ENCODE data around the gene TSTD2.
"Not testable (repeated sequence)": the region's sequence is repeated elsewhere in the genome, so short reads cannot be mapped to it uniquely, and the experiment has no call there.

The TSTD2 gene

DNA sequence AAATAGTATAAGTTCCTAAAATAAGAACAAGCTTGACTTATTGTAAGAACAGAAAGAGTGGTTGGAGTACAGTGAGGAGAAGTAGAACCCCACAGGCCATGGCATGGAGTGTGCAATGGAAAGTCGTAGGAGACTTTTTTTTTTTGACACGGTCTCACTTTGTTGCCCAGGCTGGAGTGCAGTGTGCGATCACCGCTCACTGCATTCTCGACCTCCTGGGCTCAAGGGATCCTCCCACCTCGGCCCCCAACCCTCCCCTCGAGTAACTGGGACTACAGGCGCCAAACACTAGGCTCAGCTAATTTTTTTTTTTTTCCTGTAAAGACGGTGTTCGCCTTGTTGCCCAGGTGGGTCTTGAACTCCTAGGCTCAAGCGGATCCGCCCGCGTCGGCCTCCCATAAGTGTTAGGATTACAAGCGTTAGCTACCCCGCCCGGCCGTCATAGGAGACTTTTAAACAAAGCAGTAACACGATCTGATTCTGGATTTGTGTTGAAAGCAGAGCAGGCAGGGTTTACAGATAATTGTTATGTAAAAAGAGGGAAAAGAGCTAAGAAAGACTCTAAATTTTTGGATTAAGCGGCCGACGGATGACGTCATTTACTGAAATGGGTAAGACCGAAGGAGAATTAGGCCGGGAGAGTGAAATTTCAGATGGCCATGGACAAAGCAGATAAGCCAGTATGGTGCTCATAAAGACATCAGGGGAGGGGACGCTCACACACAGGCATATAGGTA lies 752 bp downstream of the TSTD2 start:
- DNase-seq = peak in 17 of 56 donors; percentile 1 to 75 (median 40)

DNA sequence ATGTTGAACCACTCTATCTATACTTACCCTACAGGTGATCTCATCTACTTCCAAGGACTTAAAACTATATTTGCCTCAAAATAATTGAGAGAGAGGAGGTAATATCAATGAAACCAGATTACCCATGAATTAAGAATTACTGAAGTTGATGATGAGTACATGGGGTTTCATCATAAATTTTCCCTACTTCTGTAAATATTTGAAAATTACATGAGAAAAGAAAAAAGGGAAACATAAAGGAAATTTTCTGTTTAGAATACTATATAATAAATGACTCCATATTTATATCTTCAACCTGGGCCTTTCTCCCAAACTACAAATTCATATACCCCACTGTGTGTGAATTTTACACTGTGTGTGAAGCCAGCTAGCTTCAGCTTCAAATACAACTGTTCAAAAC lies 2.6 kb downstream of the TSTD2 start:
- no peak for DNase-seq

DNA sequence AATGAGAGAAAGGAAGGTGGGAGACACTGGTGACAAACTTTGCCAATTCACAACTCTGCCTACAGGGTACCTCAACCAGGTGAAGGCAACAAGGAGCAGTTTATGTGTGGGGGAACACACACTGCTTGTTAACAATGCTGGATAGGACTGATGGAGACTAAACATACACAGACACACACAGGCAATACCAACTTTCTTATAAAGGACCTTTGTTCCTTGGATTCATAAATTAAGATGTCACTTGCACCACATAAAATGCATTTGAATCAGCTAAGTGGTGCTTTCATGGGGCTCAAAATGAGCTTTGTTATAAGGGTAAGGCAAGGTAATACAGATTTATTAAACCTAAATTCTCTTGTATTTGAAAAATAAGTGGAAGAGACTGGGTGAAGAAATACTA lies 4.0 kb downstream of the TSTD2 start:
- DNase-seq = no peak

DNA sequence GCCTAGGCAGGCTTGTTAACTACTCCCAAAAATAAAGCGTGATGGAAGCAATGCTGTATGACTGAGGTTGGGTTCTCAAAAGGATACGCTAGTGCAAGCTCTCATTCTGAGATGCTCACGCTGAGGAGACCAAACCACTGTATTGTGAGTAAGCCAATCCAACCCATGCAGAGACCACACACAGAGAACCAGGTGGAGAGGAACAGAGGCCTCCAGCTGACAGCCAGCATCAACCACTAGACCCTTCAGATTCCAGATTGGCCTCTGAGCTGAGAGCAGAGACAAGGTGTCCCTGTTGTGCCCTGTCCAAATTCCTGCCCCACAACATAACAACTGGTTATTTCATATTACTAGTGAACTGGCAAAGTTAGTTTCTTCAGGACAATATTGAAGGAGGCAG lies 4.5 kb downstream of the TSTD2 start:
- no peak for DNase-seq

DNA sequence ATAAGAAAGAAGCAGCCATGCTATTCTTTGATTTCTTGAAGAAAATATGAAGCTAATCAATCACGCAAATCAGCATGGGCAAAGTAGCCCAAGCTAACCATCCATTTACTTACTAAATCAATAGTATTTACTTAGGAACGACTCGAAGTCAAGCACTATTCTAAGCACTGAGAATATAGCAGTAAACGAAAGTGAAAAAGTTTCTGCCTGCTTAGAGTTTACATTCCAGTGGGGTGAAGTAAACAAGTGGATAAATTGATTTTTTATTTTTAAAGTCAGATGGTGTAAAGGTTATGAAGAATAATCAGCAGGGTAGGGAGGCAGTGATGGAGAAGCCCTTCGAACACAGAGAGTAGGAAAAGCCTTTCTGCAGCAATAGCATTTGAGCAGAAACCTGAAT lies 5.5 kb downstream of the TSTD2 start:
- DNase-seq = no peak

DNA sequence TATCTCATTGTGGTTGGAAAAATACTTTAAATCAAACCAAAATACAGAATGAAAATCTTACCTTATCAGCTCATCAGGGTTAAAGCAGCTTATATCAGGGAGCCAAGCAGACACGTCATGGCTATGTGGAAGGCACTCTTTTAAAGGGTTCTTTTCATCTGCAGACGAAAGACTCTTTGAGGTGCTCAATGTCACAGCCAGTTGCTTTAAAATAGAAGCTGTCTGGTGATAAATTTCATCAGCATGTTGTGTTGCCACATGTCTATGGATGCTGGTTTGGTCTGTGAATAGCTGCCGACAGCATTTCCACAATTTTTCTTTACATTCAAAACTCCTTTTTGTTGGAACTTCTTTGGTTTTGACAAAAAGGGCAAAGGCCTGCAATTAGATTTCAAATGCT lies 7.5 kb downstream of the TSTD2 start:
- DNase-seq = no peak

DNA sequence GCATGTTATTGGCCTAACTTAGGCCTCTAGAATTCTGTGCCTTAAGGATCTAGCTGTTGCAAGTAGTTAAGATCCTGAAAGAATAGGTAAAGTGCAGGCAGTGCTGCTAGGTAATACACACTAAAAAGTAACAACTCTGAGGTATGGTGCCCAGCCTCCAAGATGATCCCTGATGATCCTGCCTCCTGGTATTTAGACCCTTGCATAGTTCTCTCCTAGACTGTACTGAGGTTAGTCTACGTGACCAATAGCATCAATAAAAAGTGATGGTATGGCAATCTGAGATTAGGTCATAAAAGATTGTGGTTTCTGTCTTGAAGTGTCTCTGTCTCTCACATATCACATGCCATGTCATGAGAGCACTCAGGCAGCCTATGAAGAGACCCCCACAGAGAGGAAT lies 9.2 kb downstream of the TSTD2 start:
- no peak for DNase-seq

DNA sequence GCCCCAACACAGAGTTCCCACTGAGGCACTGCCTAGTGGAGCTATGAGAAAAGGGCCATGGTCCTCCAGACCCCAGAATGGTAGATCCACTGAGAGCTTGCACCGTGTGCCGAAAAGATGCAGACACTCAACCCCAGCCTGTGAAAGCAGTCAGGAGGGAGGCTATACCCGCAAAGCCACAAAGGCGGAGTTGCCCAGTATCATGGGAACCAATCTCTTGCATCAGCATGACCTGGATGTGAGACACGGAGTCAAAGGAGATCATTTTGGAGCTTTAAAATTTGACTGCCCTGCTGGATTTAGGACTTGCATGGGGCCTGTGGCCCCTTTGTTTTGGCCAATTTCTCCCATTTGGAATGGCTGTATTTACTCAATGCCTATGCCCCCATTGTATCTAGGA lies 10.7 kb downstream of the TSTD2 start:
- DNase-seq = not testable (repeated sequence)

DNA sequence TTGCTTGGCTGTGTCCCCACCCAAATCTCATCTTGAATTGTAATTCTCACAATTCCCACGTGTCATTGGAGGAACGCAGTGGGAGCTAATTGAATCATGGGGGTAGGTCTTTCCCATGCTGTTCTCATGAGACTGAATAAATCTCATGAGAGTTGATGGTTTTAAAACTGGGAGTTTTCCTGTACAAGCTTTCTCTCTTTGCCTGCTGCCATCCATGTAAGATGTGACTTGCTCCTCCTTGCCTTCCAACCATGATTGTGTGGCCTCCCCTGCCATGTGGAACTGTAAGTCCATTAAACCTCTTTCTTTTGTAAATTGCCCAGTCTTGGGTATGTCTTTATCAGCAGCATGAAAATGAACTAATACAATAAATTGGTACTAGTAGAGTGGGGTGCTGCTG lies 13.1 kb downstream of the TSTD2 start:
- DNase-seq = not testable (repeated sequence)

DNA sequence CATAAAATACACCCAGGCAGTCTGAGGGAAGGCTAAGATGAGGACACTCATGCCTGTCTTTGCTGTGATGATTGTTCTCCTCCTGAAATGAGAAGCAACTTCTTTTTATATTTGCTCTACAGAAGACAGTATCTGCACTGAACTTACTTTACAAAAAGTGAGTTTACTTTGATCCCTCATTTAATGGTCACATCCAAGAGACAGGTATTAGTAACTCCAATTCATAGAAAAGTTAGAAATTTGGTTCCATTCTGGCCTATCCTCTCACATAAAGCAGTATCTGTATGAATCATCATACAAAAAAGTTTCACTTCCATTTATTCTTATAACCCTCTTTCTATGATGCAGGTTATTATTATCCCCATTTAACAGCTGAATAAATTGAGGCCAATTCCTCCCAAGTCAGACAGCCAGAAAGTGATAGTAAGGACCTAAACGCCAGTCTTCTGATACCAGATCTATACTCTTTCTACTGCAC lies 15.2 kb downstream of the TSTD2 start:
- DNase-seq = no peak

DNA sequence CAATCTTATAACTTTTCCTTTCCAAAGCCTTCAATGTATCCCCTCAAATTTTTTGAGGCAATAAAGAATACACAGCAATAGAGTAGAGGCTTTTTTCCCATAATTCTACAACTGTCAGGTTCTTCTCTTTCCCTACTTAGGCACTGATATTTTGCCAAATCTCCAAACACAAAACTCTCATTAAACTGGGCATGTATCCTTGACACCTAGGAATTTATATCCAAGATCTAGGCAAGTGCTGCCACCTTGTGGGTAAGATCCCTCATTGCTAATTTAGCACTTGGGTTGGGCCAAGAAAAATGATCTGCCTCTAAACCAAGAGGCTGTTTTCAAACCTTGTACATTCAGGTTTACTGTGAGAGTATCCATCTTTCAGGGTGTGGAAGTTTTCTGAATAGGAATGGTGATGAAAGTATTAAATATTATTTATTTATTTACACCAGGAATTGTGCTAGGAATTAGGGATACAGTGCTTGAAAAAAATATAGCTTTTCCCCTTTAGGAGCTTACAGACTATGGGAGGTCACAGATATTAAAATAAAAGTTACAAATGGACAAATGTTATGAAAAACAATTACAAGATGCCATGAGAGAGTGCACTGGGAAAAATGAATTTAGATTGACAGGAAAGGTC lies 17.6 kb downstream of the TSTD2 start:
- peak in 35 of 56 donors; percentile 0 to 83 (median 36) for DNase-seq

DNA sequence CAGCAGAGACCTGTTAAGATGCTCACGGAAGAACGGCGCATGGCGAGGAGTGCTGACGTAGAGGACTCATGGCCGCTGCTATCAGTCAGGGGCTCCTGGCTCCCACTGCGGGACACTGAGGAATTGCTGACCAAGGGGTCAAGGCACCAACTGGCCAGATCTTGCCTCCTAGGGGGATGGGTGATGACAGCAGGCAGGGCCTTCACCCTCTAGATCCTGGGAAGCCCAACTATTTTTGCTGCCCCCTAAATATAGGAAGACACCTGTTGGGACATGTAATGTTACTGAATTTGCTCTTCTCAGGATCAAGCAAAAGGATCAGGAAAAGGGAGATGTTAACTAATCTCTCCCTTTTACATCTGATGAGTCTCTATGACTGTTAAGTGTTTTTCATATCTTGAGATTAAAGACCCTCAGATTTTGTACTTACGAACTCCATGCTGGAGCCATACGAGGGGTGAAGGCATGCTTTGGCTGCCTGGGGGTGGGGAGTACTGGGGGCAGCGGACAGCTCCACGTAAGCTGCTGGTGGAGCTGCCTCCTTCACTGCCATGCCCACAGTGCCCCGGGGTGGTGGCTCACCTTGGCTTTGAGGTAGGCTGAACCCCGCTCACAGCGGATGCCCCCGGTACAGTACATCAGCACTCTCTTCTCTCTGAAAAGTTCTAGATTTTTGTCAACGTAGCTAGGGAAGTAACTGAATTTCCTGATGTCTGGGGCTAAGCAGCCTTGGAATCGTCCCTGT lies 28.1 kb downstream of the TSTD2 start:
- DNase-seq = no peak

DNA sequence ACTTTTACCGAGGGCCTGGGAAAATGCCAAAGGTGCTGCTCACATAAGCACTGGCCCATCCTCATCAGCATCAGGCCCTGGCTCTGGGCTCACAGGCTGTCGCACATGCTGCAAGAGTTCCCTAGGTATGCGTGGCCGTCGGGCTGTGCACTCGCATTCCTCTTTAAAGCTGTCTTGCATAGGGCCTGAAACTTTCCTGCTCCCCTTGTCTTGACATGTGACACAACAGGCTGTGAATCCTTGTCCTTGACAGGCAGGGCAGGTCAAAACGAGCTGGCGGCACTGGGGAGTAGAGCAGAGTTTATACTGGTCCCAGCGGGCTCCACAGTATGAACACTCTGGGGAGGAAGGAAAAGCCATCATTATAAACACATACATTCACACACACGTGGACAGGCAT lies 30.7 kb downstream of the TSTD2 start:
- peak in 1 of 56 donors; percentile 8 for DNase-seq

DNA sequence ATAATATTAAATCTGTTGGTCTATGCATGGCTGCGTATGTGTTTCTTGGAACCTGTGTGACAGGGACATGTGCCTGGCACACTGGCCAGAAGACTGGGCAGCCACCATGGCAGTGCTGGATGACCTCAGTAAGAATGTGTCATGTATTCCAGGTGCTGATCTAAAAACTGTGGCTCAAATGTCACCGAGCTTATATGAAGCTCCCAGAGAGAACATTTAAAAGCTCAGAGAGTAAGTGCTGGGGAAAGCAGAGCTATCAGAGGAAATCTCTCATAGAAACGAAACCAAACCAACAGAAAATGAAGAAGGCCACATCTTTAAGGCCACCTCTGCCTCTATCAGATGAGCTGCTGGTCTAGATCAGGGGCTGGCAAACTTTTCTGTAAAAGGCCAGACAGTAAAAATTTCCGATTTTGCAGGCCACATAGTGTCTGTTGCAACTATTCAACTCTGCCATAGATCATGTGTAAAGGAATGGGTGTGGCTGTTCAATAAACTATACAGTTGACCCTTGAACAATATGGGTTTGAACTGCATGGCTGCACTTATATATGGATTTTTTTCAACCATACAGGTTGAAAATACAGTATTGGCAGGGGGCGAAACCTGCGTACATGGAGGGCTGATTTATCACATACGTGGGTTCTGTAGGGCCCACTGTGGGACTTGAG lies 31.8 kb downstream of the TSTD2 start:
- no peak for DNase-seq

DNA sequence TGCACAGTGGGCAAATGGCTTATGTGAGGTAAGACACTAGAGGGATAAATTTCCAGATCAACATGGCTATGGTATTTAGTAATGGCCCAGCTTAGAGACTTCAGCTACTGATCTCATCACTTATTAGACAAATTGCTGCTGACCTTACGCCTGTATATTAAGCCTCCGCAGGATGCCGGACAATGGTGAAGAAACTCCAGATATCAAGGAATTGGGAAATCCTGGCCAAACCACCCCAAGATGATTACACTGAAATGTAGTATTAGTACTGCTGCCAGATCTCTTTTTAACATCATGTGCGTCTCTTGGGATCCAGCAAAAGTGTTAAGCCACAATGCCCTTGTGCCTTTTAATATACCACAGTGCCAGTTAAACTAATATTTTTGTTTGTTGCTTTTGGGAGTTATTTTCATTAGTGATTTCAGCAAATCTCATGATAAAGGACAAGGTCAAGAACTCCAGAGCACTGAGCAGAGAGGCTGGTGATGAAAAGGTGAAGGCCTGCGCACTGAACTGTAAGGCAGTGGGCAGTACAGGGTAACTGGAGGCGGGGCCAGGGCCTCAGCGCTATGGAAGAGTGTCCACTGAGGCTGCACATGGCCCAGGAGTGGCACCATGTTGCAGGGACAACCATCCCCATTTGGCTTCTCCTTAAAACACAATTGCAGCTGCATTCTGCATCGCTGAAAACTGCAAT lies 32.5 kb downstream of the TSTD2 start:
- no peak for DNase-seq

DNA sequence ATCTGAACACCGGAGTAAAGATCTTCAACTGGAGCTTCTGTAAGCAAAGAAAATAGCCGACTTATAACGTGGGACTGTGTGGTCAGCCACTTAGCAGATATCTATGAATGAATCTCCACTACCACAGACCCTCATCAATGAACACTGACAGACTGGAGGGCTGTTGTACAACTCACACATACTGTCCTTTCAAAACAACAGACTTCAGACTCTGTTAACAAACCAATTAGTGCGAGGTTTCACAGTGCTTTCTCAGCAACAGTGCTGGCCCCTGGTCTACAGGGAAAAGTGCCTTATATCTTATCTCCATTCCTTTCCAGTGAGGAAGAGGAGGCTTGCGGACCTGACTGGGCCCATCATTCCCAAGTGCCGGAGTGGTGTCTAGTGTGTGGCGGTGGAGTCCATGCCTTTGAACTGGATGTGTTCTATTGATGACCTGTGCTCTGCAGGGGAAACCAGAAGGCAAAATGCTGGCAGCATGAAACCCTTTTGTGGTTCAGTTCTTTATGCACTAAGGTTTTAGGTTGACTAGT lies 33.8 kb downstream of the TSTD2 start:
- no peak for DNase-seq

DNA sequence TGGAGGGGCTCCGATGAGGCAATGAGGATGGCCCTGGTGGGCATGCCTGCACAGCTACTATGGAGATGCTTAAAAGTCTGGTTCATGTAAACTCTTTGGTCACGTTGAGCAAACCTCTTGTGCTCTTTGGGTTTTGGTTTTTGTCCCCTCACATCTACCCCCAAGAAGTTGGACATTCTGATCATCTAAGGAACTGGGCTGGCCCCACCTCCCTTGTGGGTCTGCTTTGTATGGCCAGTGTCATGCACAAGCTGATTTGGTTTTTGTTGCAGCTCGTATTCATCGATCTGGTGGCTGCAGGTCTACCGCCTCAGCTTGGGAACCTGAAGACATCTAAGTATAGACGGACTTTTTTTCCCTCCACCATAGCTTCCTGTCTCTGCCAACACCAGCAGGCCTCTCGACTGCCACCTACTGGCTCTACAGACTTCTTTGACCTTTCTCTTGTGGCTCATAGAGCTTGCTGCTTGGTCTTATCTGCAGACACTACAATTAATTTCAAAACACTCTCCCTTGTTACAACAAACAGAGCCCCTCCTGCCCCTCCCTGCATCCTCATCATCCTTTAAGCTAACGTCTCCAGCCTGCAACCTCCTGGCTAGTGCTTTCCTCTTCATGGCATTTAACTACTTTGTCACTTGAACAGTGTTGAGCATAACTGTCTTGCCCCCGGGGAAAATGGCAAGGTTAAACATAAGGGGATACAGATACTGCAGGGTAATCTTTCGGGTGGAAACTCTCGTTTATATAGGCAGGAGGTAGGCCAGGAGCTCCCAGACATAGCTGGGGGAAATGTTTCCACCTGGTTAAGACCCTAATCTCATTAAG lies 34.5 kb downstream of the TSTD2 start:
- peak in 49 of 56 donors; percentile 14 to 88 (median 55) for DNase-seq

DNA sequence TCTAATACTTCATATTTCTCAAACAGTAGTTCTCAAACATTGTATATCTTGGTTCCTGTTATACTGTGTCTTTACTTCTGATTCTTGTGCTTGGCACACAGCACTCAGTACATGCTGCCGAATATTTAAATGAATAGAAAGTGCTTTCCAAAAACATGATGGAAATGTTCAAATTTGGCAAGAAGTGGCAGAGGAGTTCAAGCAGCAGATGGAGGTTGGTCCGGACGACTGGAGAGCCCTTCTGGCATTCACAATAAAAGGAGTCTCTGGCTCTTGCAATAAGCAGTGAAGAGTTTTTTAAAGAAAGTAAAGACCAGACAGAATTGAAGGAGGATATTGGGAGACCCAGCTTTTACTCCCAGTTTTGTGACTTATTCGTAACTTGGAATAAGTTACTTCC lies 36.3 kb downstream of the TSTD2 start:
- no peak for DNase-seq

DNA sequence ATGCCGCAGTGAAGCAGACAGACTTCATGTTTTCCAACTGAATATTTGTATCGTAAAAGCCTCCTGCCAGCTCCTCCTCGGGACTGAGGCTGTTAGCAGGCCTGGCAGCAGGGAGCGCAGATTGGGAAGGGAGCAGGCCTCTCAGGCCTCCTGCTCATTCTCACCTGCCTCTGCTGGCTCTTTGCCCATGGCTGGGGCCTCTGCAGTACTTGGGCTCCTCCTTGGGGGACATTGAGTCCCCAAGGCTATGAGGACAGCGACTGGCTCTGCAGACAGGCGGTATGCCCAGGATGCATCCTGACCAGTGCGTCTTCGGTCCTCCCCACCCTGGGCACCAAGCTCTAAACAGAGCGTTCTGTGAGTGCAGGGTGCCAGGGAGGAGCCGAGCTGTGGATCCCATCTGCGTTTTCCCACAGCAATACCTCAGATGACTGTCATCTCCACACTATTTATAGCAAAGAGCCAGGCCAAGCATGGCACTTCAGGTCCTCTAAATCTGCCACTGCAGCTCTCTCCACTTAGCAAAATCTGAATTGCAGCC lies 38.7 kb downstream of the TSTD2 start:
- DNase-seq = peak in 3 of 56 donors; percentile 4 to 40 (median 8)

DNA sequence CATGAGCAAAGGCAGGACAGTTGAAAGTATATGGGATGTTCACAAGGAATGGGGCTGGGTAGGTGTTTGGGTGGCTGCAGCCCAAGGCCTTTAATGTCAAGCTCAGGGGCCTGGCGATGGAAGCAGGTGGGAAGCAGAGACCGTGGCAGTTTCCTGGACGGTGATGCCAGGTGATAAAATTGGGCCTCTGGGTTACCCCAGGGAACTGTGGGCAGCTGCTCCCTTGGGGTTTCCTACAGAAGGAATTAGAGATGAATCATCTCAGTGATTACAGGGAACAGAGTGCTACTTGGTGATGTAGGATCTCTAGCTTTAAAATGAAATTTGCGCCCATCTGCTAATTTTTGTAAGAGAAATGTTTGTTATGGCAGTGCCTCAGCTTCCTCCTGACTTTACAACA lies 39.2 kb downstream of the TSTD2 start:
- no peak for DNase-seq

Data from nucleus accumbens (tissue), 56 donors.